ENCODE data around the gene AUTS2. TPM values are rescaled to one million over a fixed set of nuclear protein-coding genes. Genes with fewer than 3 reads are reported as not detected.
A peak's percentile ranks its signal among the peaks of the same experiment; 100 is the strongest.

The AUTS2 gene
- total RNA-seq, 6 donors from 2014 or later, result 38.9 to 151 (median 55.8) TPM

GRCh38 chr7:70314221-70314620, 715.9 kb downstream of the AUTS2 start:
- no peaks in the 10 kb centered on the region for H3K36me3 ChIP-seq
- H3K9me3 ChIP-seq, result no peaks in the 10 kb centered on the region
- ATAC-seq (ENCODE audit: low FRiP score in 2 of 2) (no peak), DNase-seq (no peak)
- no peak overlapping the region for H3K27ac ChIP-seq
- TF ChIP-seq EP300 (IDR thresholded peaks at IDR 0.05) (no peak), POLR2A (IDR thresholded peaks at IDR 0.05) (no peak), POLR2AphosphoS5 (IDR thresholded peaks at IDR 0.05) (no peak), CTCF (IDR thresholded peaks at IDR 0.05) (no peak)
- H3K4me1 ChIP-seq, result peaks cover 5 to 8% (median 8%) of the 10 kb centered on the region in 4 donors
- 95 to 100% methylated on average over 2 of the region's 2 CpGs for WGBS, 2 donors
- no peaks in the 10 kb centered on the region for H3K27me3 ChIP-seq
- no peak overlapping the region for H3K4me3 ChIP-seq

GRCh38 chr7:70316745-70317144, 718.5 kb downstream of the AUTS2 start:
- Histone ChIP-seq H3K27me3 (no peaks in the 10 kb centered on the region), H3K4me1 (peaks cover 5 to 8% (median 8%) of the 10 kb centered on the region in 4 donors), H3K9me3 (no peaks in the 10 kb centered on the region), H3K36me3 (no peaks in the 10 kb centered on the region), H3K27ac (no peak overlapping the region), H3K4me3 (no peak overlapping the region)
- 71 to 75% methylated on average over 7 of the region's 7 CpGs for WGBS, 2 donors
- DNase-seq (no peak), ATAC-seq (ENCODE audit: low FRiP score in 2 of 2) (no peak)
- TF ChIP-seq POLR2A (IDR thresholded peaks at IDR 0.05) (no peak), POLR2AphosphoS5 (IDR thresholded peaks at IDR 0.05) (no peak), EP300 (IDR thresholded peaks at IDR 0.05) (no peak), CTCF (IDR thresholded peaks at IDR 0.05) (no peak)

GRCh38 chr7:70317356-70317755, 719.1 kb downstream of the AUTS2 start:
- Histone ChIP-seq H3K27me3 (no peaks in the 10 kb centered on the region), H3K4me3 (no peak overlapping the region), H3K36me3 (no peaks in the 10 kb centered on the region), H3K9me3 (no peaks in the 10 kb centered on the region), H3K4me1 (peaks cover 5 to 8% (median 8%) of the 10 kb centered on the region in 4 donors), H3K27ac (peak overlapping the region in 2 of 4 donors; percentile 17 to 37)
- ATAC-seq (ENCODE audit: low FRiP score in 2 of 2), result peak in 1 of 2 donors; percentile 52
- 30 to 50% methylated on average over 1 to 2 of the region's 2 CpGs for WGBS, 2 donors
- peak in 1 of 2 donors; percentile 28 for DNase-seq
- TF ChIP-seq CTCF (IDR thresholded peaks at IDR 0.05), result no peak
- no peak for TF ChIP-seq POLR2AphosphoS5 (IDR thresholded peaks at IDR 0.05)
- no peak for TF ChIP-seq EP300 (IDR thresholded peaks at IDR 0.05)
- TF ChIP-seq POLR2A (IDR thresholded peaks at IDR 0.05), result no peak

GRCh38 chr7:70318511-70318910, 720.2 kb downstream of the AUTS2 start:
- Histone ChIP-seq H3K27ac (no peak overlapping the region), H3K4me3 (no peak overlapping the region), H3K4me1 (peaks cover 5 to 8% (median 8%) of the 10 kb centered on the region in 4 donors), H3K9me3 (no peaks in the 10 kb centered on the region), H3K27me3 (no peaks in the 10 kb centered on the region), H3K36me3 (no peaks in the 10 kb centered on the region)
- ATAC-seq (ENCODE audit: low FRiP score in 2 of 2), result no peak
- DNase-seq, result no peak
- TF ChIP-seq POLR2A (IDR thresholded peaks at IDR 0.05) (no peak), POLR2AphosphoS5 (IDR thresholded peaks at IDR 0.05) (no peak), CTCF (IDR thresholded peaks at IDR 0.05) (no peak), EP300 (IDR thresholded peaks at IDR 0.05) (no peak)
- WGBS, 2 donors, result 74 to 78% methylated on average over 1 of the region's 1 CpG

GRCh38 chr7:70319057-70319456, 720.8 kb downstream of the AUTS2 start:
- no peaks in the 10 kb centered on the region for H3K9me3 ChIP-seq
- 80 to 85% methylated on average over 2 of the region's 2 CpGs for WGBS, 2 donors

More at GRCh38 chr7:70319057-70319456, 720.8 kb downstream of the AUTS2 start:
- TF ChIP-seq EP300 (IDR thresholded peaks at IDR 0.05) (no peak), CTCF (IDR thresholded peaks at IDR 0.05) (no peak), POLR2A (IDR thresholded peaks at IDR 0.05) (no peak), POLR2AphosphoS5 (IDR thresholded peaks at IDR 0.05) (no peak)
- Histone ChIP-seq H3K27ac (no peak overlapping the region), H3K4me3 (no peak overlapping the region), H3K36me3 (no peaks in the 10 kb centered on the region), H3K4me1 (peaks cover 5 to 8% (median 8%) of the 10 kb centered on the region in 4 donors), H3K27me3 (no peaks in the 10 kb centered on the region)
- no peak for ATAC-seq (ENCODE audit: low FRiP score in 2 of 2)
- DNase-seq, result no peak
